ENCODE measurements around the gene TTF1. TPM values are rescaled to one million over a fixed set of nuclear protein-coding genes. Genes with fewer than 3 reads are reported as not detected.

Gene TTF1
- total RNA-seq, 1 experiment from 2014 or later = 23.8 TPM

- no peak overlapping the region for H3K27ac Mint-ChIP-seq
- DNase-seq (ENCODE audit: low spot score) (no peak), ATAC-seq (no peak)
- no peaks in the 10 kb centered on the region for H3K36me3 Mint-ChIP-seq
- H3K27me3 Mint-ChIP-seq (ENCODE audit: low read depth) = no peaks in the 10 kb centered on the region
- H3K4me1 Mint-ChIP-seq = peaks cover 4% of the 10 kb centered on the region; the same call in 1 of the 2 replicates
- CTCF ChIA-PET = no interaction called here
- POLR2A ChIA-PET = no interaction called here
- H3K4me3 Mint-ChIP-seq = no peak overlapping the region
- no peak for TF ChIP-seq ATF1 (CRISPR knock-in tag; IDR thresholded peaks at IDR 0.05)
- no peak for TF ChIP-seq MXD4 (CRISPR knock-in tag; IDR thresholded peaks at IDR 0.05; ENCODE audit: borderline replicate concordance)
- no peak for TF ChIP-seq EMX1 (CRISPR knock-in tag; IDR thresholded peaks at IDR 0.05)
- no peak for TF ChIP-seq IRF1 (CRISPR knock-in tag; IDR thresholded peaks at IDR 0.05)
- TF ChIP-seq ZNF512 (CRISPR knock-in tag; IDR thresholded peaks at IDR 0.05; ENCODE audit: borderline replicate concordance) = no peak
- no peak for TF ChIP-seq NR2C2 (CRISPR knock-in tag; IDR thresholded peaks at IDR 0.05)
- TF ChIP-seq FOXJ3 (CRISPR knock-in tag; IDR thresholded peaks at IDR 0.05; ENCODE audit: borderline replicate concordance) = no peak
- no peak for TF ChIP-seq E2F4 (CRISPR knock-in tag; IDR thresholded peaks at IDR 0.05; ENCODE audit: borderline replicate concordance, low read depth)
- TF ChIP-seq PREB (CRISPR knock-in tag; IDR thresholded peaks at IDR 0.05; ENCODE audit: borderline replicate concordance) = no peak
- TF ChIP-seq USF2 (CRISPR knock-in tag; IDR thresholded peaks at IDR 0.05) = no peak
- TF ChIP-seq TEAD1 (CRISPR knock-in tag; IDR thresholded peaks at IDR 0.05) = no peak
- TF ChIP-seq ATF3 (CRISPR knock-in tag; conservative IDR thresholded peaks at IDR 0.05) = no peak
- TF ChIP-seq ZNF396 (CRISPR knock-in tag; IDR thresholded peaks at IDR 0.05; ENCODE audit: borderline replicate concordance) = no peak
- no peak for TF ChIP-seq ZNF671 (CRISPR knock-in tag; IDR thresholded peaks at IDR 0.05)
- TF ChIP-seq USF1 (CRISPR knock-in tag; IDR thresholded peaks at IDR 0.05) = no peak
- TF ChIP-seq PRDM15 (CRISPR knock-in tag; IDR thresholded peaks at IDR 0.05) = no peak
- TF ChIP-seq FOXK1 (CRISPR knock-in tag; IDR thresholded peaks at IDR 0.05) = no peak
- no peak for TF ChIP-seq ETV6 (CRISPR knock-in tag; IDR thresholded peaks at IDR 0.05)
- H3K9me3 Mint-ChIP-seq = no peaks in the 10 kb centered on the region
Observed at GRCh38 chr9:132369421-132369820, 37.2 kb downstream of the TTF1 start.

All from WTC11 (cell line).